ENCODE data around the gene NIT1.

DNA sequence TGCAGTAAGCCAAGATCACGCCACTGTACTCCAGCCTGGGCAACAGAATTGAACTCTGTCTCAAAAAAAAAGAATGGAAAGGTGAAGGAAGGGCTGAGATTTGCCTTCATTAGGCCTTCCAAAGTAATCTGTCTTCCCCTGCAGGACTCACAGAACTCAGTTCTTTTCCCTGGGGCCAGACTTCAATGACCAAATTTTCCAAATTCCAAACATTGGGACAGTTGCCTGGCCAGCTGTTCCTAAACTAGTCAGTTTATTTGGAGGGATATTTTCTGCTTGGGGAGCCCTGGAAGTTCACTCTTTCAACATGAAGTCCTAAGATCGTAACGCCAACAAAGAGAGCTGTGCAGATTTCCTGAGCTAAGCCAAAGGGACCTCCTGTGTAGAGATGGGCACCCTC lies 20.0 kb downstream of the NIT1 start:
- no peak for TF ChIP-seq POLR2A (IDR thresholded peaks at IDR 0.05; ENCODE audit: low read length)
- TF ChIP-seq GATA1 (IDR thresholded peaks at IDR 0.05; ENCODE audit: low read depth, low read length), result no peak
